GM18870 (cell line): ENCODE measurements around the gene GSG1.

Experiments
- ATAC-seq: cut with Tn5 transposase; IDR thresholded peaks from one replicate; pipeline ENCODE4 v1.9.1; 2021; ENCODE audit warnings: moderate library complexity; ENCODE audit not compliant: unreplicated experiment

Gene GSG1

DNA sequence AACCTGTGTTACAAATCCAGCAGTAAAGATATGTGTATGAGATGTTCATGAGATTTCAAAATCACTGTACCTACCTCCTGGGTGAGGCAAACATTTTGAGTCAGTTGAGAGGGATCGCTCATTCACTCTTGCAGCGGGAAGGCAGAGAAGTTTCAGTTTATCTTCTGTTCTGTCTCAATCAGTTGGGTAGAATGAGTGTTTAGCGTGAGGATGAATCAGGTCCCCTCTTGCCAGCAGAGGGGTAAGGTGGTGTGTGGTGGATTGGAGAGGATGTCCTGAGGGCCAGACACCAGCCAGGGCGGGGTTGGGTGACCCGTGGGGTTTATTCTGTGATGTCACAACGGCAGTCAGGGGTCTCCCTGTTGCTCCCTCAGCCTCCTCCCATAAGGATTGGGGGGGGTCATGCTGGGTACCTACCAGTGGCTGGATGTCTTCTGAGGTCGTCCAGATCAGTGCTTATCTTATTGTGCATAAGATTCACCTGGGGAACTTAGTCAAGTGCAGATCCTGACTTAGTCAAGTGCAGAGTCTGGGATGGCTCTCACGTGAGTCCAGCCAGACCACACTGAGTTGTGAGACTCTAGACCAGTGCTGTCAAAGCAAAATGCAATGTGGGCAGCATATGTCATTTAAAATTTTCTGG lies at the start of gene GSG1:
Gene GSG1 (minus strand): TSS at position 277 of the 643 bp plus-strand sequence. CDS start 155 bp downstream, at position 122.
- ATAC-seq = no peak

DNA sequence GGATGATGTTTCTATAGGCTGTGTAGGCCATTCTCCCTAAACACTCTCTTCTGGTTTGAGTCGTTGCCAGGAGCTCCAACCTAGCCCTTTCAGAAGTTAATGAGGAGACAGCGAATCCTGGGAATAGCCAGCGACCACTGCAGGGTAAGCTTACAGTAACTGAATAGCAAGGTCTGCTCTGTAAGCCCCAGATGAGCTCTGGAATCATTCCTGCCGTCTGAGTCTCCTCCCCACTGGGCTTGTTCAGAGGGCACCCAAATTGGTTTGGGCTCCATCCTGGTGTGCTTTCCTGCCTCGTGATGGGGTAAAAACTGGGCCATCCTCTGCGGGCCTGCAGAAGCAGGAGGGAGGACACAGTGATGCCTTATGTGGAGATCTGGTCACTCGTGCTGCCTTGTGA lies 49.7 kb upstream of the GSG1 start:
- no peak for ATAC-seq

DNA sequence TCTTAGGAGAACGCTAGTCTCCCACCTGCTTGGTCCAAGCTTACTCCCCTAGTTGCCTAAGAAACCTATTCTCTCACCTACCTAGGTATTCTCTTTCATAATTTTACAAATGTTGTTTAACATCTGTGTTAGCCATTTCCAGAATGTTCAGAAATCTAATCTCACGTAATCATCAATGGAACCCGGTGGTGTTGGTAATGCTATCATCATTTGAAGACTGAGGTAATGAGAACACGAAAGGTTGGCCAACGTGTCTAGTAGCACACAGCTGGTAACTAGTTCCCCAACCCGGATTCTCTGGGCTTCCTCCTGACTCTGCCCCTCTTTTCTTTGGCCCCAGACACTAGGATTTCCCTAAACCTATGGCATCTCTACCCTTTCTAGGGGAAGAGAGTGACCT lies 49.3 kb upstream of the GSG1 start:
- ATAC-seq = no peak

DNA sequence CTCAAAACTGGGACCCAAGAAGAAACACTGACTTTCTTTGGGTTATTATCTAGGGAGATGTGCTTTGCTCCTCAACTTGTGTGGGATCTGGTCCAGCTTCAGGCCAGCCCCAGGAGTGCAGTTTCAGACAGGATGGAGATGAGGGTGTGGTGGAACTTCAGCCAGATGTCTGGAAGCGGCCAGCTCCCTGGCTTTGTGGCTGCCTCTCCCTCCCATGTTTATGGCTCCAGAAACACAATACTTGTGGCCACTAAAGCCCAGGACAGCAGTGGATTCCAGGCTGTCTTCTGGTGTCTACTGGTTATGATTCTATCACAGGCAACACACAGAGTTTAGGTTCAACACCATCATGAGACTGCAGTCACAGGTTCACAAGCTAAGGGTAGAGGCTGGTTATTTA lies 48.8 kb upstream of the GSG1 start:
- no peak for ATAC-seq

DNA sequence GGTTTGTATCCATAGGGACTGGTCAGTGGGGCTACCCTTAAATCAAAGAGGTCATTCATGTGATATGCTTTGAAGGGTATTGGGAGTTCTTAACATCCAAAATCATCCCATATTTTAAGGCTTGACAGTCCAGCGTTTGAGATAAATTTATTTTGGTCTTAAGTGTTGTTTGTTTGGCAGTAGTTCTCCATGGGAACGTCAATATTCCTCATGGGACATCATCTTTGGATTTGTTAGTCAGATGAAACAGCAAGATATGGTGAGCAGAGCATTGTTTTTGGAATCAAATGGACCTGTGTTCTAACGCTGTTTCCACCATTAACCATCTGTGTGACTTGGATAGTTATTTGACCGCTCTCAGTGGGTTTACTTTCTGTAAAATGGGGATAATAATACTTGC lies 45.9 kb upstream of the GSG1 start:
- ATAC-seq = no peak

DNA sequence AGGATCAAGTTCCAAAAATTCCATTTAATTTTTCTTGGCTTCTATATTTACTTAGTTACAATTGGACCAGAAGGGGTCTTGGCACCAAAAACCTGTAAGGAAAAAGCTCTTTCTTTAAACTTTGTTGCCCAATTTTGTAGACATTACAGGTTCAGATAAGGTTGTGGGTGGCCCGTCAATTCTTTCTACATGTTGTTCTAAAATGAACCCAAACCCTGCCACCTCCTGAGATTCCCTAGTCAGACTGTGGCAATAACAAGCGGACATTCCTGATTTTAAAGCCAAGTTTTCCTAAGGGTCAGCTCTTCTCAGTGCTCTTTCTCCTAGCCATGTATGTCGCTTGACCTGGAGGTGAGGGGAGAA lies 45.0 kb upstream of the GSG1 start:
- no peak for ATAC-seq

DNA sequence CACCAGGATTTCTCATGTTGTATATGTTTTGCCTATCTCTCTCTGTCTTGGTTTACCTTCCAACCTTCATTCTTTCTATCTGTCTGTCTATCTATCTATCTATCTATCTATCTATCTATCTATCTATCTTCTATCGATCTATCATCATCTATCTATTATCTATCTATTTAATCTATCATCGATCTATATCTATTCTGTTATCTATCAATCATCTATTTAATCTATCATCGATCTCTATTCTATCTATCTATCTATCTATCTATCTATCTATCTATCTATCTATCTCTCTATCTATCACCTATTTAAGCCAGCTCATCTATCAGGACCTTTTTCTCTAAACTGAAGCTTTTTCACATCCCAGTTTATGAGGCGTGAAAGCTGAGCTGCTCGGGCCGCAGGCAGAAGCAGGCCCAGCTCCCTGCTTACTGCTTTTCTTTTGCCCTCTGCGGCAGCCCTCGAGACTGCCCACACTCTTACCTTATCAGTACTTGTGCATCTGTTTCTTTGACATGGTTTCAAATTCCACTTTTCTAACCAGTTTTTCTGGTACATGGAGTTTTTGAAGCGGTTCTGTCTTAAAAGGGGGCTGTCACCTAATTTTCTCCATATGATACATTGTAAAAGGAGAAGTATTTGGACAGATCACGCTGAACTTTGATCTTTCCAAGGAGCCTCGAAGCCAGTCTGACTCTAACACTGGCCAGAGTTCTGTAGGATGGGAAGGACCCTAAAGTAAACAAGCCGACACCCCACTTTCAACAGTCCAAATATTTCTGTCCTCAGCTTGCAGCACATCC lies 44.4 kb upstream of the GSG1 start:
- ATAC-seq = no peak

DNA sequence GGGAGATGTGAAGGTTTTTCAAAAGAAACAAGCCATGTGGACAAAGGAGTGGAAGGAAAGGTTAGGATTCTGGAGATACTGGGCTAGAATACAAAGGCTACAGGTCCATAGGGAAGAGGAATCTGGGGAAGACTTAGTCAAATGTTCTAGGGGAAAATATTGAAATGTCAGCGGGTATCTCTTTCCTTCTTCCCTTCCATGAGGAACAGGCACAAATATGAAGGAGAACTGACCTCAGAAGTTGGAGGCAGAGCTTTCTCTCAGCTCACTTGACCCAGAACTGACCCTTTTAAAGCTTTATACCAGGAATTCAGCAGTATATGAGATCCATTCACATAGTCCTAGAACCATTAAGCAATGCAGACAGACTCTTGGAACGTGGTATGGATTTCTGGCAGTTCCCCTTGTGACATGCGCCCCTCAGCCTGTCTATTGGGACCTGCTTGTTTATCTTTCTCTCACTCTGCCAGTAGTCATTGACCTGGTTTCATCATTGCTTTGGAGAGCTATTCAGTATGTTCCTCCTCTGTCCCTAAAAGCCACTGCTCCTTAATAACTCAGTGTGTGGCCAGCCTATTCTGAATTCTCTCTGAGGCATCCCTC lies 43.0 kb upstream of the GSG1 start:
- no peak for ATAC-seq

DNA sequence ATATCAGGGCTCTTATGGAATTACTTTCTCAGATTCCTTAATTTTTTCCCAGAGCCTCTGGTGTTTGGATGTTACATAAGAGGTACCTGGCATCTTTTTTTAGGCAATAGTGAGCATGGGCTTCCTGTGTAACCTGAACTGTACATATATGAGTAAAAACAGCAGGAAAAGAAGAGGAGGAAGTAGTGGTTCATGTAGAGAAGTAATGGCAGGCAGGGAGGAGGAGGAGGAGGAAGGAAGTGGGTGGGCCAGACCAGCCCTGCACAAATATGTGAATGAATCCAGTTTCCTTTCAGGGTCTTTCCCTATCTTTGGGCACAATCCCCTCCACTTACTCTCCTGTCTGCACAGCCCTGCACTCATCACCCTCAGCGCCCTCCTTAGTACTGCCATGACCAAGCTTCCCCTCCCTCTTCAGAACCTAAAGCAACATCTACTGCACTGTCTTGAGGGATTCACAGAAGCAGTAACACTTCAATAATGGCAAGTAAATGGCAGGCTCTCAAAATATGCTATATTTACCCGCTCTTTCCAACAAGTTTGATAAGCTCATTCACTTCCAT lies 40.9 kb upstream of the GSG1 start:
- no peak for ATAC-seq

DNA sequence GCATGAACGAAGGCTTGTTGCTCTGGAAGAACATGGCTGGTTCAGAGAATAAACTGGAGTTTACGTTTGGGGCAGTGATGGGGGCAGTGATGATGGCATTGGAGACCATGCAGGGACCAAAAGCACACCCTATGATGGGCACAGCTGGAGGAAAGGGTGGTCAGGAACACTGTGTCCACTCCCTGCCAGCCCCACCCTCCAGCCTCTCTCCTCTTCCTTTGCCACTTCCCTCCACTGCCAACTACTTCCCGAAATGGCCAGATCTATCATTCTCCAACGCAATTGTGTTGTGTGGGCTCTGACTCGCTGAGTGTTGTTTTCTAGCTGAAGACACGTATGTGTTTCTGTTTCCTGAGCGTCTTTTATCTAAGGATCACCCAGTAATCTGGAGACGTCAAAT lies 39.3 kb upstream of the GSG1 start:
- ATAC-seq = no peak

DNA sequence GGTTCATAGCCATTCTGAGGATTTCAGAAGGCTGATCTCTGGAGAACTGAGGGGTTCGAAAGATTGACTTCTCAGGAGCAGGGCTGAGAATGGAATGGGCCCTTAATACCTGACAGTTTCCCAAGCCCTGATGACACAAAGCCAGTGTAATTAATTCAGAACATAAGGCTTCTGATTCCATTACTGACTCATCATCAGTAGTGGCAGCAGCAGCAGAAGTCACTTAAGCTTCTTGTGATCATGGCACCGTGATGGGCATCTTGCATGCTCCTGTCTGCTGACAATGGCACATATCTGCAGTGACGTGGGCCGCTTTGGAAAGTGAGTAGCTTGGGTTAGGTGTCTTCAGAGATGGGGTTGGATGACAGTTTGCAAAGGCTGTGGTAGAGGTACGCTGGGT lies 38.2 kb upstream of the GSG1 start:
- no peak for ATAC-seq

DNA sequence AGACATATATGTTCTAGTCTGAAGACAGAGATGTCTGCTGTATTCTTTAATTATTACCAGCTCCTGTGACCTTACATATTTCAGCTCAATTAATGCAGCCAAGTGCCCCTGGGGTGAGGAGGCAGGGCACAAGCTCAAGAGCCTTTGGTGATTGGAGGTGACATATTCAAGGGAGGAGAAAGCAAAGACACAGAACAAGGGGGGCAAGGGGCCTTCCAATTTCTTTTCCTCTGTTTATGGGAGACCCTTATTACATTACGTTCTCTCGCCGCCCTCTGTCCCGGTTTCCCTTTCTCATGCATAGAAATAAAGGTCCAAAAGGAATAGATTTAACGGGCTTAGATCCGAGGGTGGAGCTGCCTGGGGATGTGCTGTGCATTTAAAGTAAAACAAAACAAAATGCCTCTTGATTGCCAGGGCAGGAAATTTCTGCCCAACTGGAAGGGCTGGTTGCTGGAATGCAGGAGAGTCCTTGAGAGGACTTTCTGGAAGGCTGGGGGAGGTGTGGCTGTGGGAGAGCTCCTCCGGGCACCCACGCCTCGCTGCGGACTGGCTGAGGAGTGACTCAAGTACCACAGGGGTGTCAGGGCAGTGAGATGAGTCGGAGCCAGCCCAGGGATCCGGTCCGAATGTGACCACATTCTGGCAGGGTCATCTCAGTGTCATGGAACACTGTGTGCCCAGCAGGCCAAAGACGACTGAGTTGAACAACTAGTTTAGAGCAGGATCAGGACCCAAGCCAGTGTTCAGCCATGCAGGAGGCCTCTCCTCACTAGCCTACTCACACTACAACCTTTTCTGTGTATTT lies 32.1 kb upstream of the GSG1 start:
- no peak for ATAC-seq

DNA sequence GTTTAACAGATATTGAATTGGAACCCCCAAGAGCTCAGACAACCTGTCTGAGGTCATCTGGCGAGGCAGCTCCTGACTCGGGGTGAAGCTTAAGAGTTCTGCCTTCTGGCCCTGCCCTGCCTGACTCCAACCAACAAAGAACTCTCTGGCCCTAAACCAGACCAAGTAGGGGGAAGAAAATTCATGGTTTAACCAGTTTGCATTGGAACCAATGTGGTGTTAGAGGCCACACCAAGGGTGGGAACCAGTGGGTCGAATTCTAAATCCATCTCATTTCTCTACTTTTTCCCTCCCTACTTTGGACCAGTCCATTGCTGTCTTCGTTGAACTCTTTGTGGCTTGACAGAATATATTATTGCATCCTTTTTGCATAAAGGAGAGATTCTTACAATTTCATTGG lies 30.4 kb upstream of the GSG1 start:
- ATAC-seq = no peak

DNA sequence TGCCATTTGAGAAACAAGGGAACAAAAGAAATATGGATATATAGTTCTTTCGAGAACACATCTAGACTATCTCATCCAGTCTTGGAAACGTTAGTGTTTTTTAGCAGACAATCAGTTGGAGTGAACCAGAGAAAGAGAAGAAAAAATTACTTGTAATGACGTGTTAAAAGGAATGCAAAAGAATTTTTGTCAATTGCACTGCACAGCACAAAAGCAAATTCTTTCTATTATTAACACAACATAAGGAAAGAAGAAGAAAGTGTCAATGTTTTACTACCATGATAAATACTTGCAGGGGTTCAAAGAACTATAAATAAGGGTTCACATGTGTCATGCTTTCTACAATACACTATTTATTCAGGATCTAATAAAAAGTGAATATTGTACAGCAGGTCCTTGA lies 27.5 kb upstream of the GSG1 start:
- no peak for ATAC-seq

DNA sequence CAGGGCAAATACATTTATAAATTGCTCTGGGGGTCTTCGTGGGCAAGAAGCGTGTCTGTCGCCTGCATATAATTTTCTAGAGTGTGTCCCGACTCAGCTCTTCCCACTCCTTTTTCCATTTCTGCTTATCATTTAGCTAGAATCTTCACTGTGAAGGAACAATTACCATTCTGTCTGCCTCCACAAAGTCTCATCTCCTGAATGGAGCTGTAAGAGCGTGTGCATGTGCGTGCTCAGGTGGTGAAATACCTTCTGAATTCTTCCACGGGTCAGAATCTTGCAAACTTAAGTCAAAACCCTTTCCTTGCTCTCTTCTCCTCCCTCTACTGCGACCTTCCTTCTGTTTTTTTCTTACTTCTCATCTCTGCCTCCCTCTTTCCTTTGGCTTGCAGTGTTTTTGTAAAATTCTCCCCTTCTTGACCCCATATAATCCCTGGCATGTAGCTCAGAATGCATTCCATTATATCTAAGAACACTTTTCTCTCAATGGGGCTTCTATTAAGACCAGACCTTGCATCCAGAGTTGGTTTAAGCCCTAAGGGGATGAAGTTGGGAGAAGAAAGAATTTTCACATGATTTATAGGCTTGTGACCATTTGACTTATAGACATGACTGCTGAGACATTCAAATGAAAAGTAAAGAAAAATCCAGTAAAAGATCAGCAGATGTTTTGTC lies 25.0 kb upstream of the GSG1 start:
- ATAC-seq = no peak

DNA sequence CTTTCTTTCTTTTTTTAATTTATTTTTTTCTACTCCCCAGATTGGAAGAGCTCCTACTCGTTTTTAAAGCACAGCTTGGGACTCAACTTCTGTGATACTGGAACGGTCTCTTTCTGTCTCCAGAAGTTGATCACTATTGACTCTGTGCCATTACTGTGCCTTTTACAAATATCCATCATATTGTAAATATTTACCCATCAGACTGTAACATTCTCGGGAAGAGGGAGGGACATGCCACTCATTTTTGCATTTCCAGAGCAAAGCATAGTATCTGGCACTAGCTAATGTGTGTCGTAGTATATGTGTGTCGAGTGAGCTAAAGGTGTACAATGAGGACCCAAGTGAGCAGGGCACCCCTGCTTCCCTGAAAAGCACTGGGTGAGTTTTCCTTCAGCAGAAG lies 24.0 kb upstream of the GSG1 start:
- ATAC-seq = no peak

DNA sequence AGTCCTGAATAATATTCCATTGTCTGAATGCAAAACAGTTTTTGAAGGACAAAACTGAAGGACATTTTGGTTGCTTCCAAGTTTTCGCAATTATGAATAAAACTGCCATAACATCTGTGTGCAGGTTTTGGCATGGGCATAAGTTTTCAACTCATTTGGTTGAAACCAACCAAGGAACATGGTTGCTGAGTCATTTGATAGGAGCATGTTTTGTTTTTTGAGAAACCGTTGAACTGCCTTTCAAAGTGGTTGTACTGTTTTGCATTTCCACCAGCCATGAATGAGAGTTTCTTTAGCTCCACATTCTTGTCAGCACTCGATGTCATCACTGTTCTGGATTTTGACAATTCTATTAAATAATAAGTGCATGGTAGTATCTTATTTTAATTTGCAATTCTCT lies 23.0 kb upstream of the GSG1 start:
- no peak for ATAC-seq

DNA sequence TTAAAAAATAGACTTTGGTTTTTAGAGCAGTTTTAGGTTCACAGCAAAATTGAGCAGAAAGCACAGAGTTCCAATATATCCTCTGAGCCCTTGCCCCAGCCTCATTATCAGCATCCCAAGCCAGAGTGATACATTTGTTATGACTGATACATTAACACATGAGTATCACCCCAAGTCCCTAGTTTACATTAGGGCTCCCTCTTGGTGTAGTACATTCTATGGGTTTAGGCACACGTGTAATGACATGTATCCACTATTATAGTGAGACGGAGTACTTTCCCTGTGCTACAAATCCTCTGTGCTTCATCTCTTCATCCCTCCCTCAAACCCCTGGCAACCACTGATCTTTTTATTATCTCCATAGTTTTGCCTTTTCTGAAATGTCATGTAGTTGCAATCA lies 22.5 kb upstream of the GSG1 start:
- no peak for ATAC-seq

DNA sequence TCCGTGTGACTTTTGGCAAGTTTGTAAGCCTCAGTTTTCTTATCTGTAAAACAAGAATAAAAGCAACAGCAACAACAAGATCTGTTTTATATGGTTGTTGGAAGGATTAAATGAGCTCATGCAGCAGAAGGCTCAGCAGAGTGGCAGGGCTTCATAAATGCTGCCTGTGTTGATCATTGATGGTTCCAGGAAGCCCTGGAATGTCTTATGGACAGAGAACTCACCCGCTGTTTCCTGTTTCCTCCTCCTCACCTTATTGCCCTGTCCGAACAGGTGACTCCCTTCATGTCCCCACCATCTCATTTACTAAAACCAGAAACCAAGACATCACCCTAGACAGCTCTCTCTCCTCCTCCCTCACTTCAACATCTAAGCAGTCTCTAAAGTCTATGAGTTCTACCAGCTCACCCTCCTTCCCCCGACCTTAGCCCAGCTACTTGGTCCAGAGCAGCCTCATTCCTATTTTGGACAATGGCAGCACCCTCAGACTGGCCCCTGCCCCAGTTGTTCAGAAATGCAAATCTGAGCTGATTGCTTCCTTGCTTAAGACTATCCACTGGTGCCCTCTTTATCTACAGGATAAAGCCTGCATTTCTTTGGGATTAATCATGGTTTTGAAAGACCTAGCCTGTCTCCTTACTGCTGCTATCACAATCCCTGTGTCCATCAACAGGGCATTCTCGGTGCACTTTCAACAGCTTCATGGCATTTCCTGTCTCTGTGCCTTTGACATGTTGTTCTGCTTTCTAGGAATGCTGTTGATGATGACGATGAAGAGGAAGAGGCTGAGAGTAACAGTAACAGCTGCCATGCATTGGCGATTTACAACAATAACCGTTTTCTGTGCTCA lies 21.4 kb upstream of the GSG1 start:
- ATAC-seq = no peak

DNA sequence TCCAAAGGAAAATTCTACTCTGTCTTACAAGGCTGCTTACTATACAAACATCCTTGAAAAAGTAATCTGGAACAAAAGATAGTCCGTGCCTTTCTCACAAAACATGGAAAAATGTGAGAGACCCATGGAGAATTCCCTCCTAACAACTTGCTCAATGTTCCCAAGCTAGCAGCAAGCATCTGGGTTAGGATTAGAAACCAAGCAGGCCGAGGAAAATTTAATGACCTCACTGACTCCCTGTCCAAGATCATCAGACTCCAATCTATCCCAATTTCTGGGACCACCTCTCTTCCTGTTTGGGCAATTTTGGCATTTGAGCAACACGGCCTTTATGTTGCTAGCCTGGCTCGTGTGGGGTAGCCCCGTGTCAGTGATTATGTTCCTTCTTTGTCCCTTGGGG lies 18.1 kb upstream of the GSG1 start:
- ATAC-seq = no peak
